Ovary (tissue), 3 donors: ENCODE data around the gene EFCC1.

ENCODE experiments used
- CTCF ChIP-seq, 3 donors: fragments of 450-650 bp in 2 of 3; fragments of 200-600 bp in 1 of 3; IDR thresholded peaks; one replicate each; pipeline versions ENCODE4 v1.5.1 to v1.8.0; 2016 to 2022; ENCODE audit warnings: antibody characterized with exemption in 3 of 3, mild to moderate bottlenecking in 1 of 3
- EP300 ChIP-seq: sonication (generic); formaldehyde crosslinking; IDR thresholded peaks from one replicate; pipeline ENCODE4 v1.6.1; 2017; ENCODE audit warnings: antibody characterized with exemption
- POLR2A ChIP-seq: fragments of 450-650 bp; IDR thresholded peaks from one replicate; pipeline ENCODE4 v1.6.1; 2017; ENCODE audit warnings: antibody characterized with exemption, mild to moderate bottlenecking, moderate library complexity
- donor health status: DM: no; HTN: no; CAD: no.

- no peak for TF ChIP-seq POLR2A
- TF ChIP-seq CTCF (IDR thresholded peaks at IDR 0.05), result no peak
- TF ChIP-seq EP300, result no peak
Measured at GRCh38 chr3:129060276-129061022, 59.3 kb downstream of the EFCC1 start, which contains the start of gene GP9.
